SH-SY5Y (cell line): Measurements from ENCODE around the gene UBE2K.

Experiments used
- GATA2 ChIP-seq: IDR thresholded peaks from 2 replicates; pipeline ENCODE4 v1.6.1; 2011; ENCODE audit warnings: mild to moderate bottlenecking, low read depth, low read length
- GATA3 ChIP-seq: IDR thresholded peaks from 2 replicates; pipeline ENCODE4 v1.6.1; 2011; ENCODE audit warnings: low read depth, mild to moderate bottlenecking, low read length, moderate library complexity

- no peak for TF ChIP-seq GATA2
- no peak for TF ChIP-seq GATA3
These were observed 2.6 kb downstream of the UBE2K start for GRCh38 chr4:39700554-39700953.
